Esophagus (tissue), 2 donors: Measurements from ENCODE around the gene MGAT5. TPM values are rescaled to one million over a fixed set of nuclear protein-coding genes. Genes with fewer than 3 reads are reported as not detected.

Experiments used
- H3K27ac ChIP-seq, 2 donors: one replicate each; pipeline ENCODE4 v1.5.1; 2013; ENCODE audit warnings: low read depth in 2 of 2, mild to moderate bottlenecking in 2 of 2, inconsistent platforms in 1 of 2, low read length in 1 of 2, moderate library complexity in 1 of 2
- H3K27me3 ChIP-seq, 2 donors: one replicate each; pipeline ENCODE4 v1.6.1; 2013; ENCODE audit warnings: low read length in 2 of 2, control low read depth in 1 of 2, mild to moderate bottlenecking in 1 of 2; ENCODE audit not compliant: insufficient read depth in 2 of 2, control insufficient read depth in 1 of 2
- H3K36me3 ChIP-seq, 2 donors: one replicate each; pipeline ENCODE4 v1.6.1; 2013; ENCODE audit warnings: low read length in 1 of 2; ENCODE audit not compliant: control insufficient read depth in 2 of 2, insufficient read depth in 2 of 2
- H3K4me1 ChIP-seq, 2 donors: one replicate each; pipeline ENCODE4 v1.6.1; 2013; ENCODE audit warnings: low read length in 1 of 2; ENCODE audit not compliant: control insufficient read depth in 2 of 2, insufficient read depth in 2 of 2
- H3K4me3 ChIP-seq, 2 donors: one replicate each; pipeline ENCODE4 v1.5.1; 2013; ENCODE audit warnings: low read length in 2 of 2, mild to moderate bottlenecking in 2 of 2, low read depth in 1 of 2, moderate library complexity in 1 of 2
- H3K9me3 ChIP-seq, 2 donors: one replicate each; pipeline ENCODE4 v1.6.1; 2013; ENCODE audit warnings: mild to moderate bottlenecking in 2 of 2, low read depth in 1 of 2, low read length in 1 of 2, moderate library complexity in 1 of 2; ENCODE audit not compliant: control insufficient read depth in 2 of 2, insufficient read depth in 1 of 2
- WGBS, 2 donors: extraction: QIAGEN DNeasy Blood & Tissue Kit; methylation state at CpG; one replicate each; pipeline ENCODE4 v1.1.7; 2013; 5-methylcytosine and 5-hydroxymethylcytosine counted together
- polyA plus RNA-seq, 2 donors: library from polyadenylated mRNA; stranded (reverse); fragments of 200-250 nt; gene quantifications; one replicate each; pipeline ENCODE4 v1.2.3, GENCODE V29; 2013
- donor health status: healthy with polysubstance abuse.
- donor health status: Bipolar disorder and iron deficiency.

MGAT5 gene
- polyA plus RNA-seq, 2 donors: 3.2 to 4.4 TPM

GRCh38 chr2:134445116-134445515 is 191.2 kb downstream of the MGAT5 start:
- Histone ChIP-seq H3K27me3 (no peaks in the 10 kb centered on the region), H3K36me3 (peaks cover 2 to 30% of the 10 kb centered on the region in 2 donors), H3K27ac (no peak overlapping the region), H3K4me3 (no peak overlapping the region), H3K9me3 (no peaks in the 10 kb centered on the region), H3K4me1 (no peaks in the 10 kb centered on the region)
- 98 to 100% methylated on average over 4 of the region's 4 CpGs for WGBS, 2 donors

GRCh38 chr2:134445985-134446382 is 192.1 kb downstream of the MGAT5 start:
- peaks cover 2 to 30% of the 10 kb centered on the region in 2 donors for H3K36me3 ChIP-seq

GRCh38 chr2:134446383-134447017 is 192.6 kb downstream of the MGAT5 start:
- WGBS, 2 donors: 73 to 81% methylated on average over 8 of the region's 8 CpGs
- no peak overlapping the region for H3K27ac ChIP-seq
- H3K4me3 ChIP-seq: no peak overlapping the region
- no peaks in the 10 kb centered on the region for H3K9me3 ChIP-seq
- H3K27me3 ChIP-seq: no peaks in the 10 kb centered on the region
- H3K4me1 ChIP-seq: no peaks in the 10 kb centered on the region
- peaks cover 2 to 28% of the 10 kb centered on the region in 2 donors for H3K36me3 ChIP-seq

More at GRCh38 chr2:134445985-134446382, 192.1 kb downstream of the MGAT5 start:
- Histone ChIP-seq H3K27ac (no peak overlapping the region), H3K4me1 (no peaks in the 10 kb centered on the region), H3K4me3 (no peak overlapping the region), H3K27me3 (no peaks in the 10 kb centered on the region), H3K9me3 (no peaks in the 10 kb centered on the region)
- WGBS, 2 donors: 88 to 89% methylated on average over 11 of the region's 11 CpGs

- Histone ChIP-seq H3K4me1 (no peaks in the 10 kb centered on the region), H3K4me3 (no peak overlapping the region), H3K9me3 (no peaks in the 10 kb centered on the region), H3K27ac (no peak overlapping the region), H3K27me3 (no peaks in the 10 kb centered on the region), H3K36me3 (peaks cover 2 to 23% of the 10 kb centered on the region in 2 donors)
- WGBS, 2 donors: 86 to 96% methylated on average over 4 of the region's 4 CpGs
Observed at GRCh38 chr2:134447669-134448068, 193.8 kb downstream of the MGAT5 start.

GRCh38 chr2:134448650-134449049 is 194.8 kb downstream of the MGAT5 start:
- H3K4me1 ChIP-seq: no peaks in the 10 kb centered on the region
- H3K27me3 ChIP-seq: no peaks in the 10 kb centered on the region
- H3K4me3 ChIP-seq: no peak overlapping the region

GRCh38 chr2:134449157-134449556 is 195.3 kb downstream of the MGAT5 start:
- no peaks in the 10 kb centered on the region for H3K27me3 ChIP-seq
- H3K9me3 ChIP-seq: no peaks in the 10 kb centered on the region
- H3K4me1 ChIP-seq: no peaks in the 10 kb centered on the region
- peaks cover 2 to 23% of the 10 kb centered on the region in 2 donors for H3K36me3 ChIP-seq
- H3K27ac ChIP-seq: no peak overlapping the region
- no peak overlapping the region for H3K4me3 ChIP-seq
- 70 to 73% methylated on average over 7 of the region's 7 CpGs for WGBS, 2 donors

More at GRCh38 chr2:134448650-134449049, 194.8 kb downstream of the MGAT5 start:
- 94 to 96% methylated on average over 6 of the region's 6 CpGs for WGBS, 2 donors
- H3K36me3 ChIP-seq: peaks cover 2 to 23% of the 10 kb centered on the region in 2 donors
- H3K27ac ChIP-seq: no peak overlapping the region
- H3K9me3 ChIP-seq: no peaks in the 10 kb centered on the region

GRCh38 chr2:134449751-134450513 is 196.1 kb downstream of the MGAT5 start:
- no peak overlapping the region for H3K27ac ChIP-seq

GRCh38 chr2:134451347-134451630 is 197.4 kb downstream of the MGAT5 start:
- Histone ChIP-seq H3K36me3 (peaks cover 2 to 19% of the 10 kb centered on the region in 2 donors), H3K27ac (no peak overlapping the region), H3K9me3 (no peaks in the 10 kb centered on the region), H3K4me1 (no peaks in the 10 kb centered on the region), H3K27me3 (no peaks in the 10 kb centered on the region), H3K4me3 (no peak overlapping the region)
- 49 to 57% methylated on average over 2 of the region's 2 CpGs for WGBS, 2 donors

More at GRCh38 chr2:134449751-134450513, 196.1 kb downstream of the MGAT5 start:
- no peaks in the 10 kb centered on the region for H3K4me1 ChIP-seq
- 95% methylated on average over 15 of the region's 15 CpGs for WGBS, 2 donors
- H3K4me3 ChIP-seq: no peak overlapping the region
- H3K9me3 ChIP-seq: no peaks in the 10 kb centered on the region
- no peaks in the 10 kb centered on the region for H3K27me3 ChIP-seq
- H3K36me3 ChIP-seq: peaks cover 2 to 23% of the 10 kb centered on the region in 2 donors

GRCh38 chr2:134452042-134452733 is 198.3 kb downstream of the MGAT5 start:
- H3K36me3 ChIP-seq: peaks cover 2 to 16% of the 10 kb centered on the region in 2 donors
- H3K9me3 ChIP-seq: no peaks in the 10 kb centered on the region
- no peak overlapping the region for H3K4me3 ChIP-seq
- no peaks in the 10 kb centered on the region for H3K27me3 ChIP-seq
- no peak overlapping the region for H3K27ac ChIP-seq
- 90 to 91% methylated on average over 9 of the region's 9 CpGs for WGBS, 2 donors
- H3K4me1 ChIP-seq: no peaks in the 10 kb centered on the region
